GM10248 (cell line): ENCODE data around the gene MED25.

ENCODE experiments used
- CTCF ChIA-PET: fragments of 300-600 bp; sonication (Branson Sonifier 250); formaldehyde crosslinking; extraction: SDS; loops from one replicate; lab custom pipeline; 2021; ENCODE audit warnings: antibody characterized with exemption; lab: Yijun Ruan, JAX
- POLR2A ChIA-PET: fragments of 350-650 bp; sonication (Branson Sonifier 250); formaldehyde crosslinking; extraction: SDS; loops from one replicate; lab custom pipeline; 2020; ENCODE audit warnings: antibody characterized with exemption; lab: Yijun Ruan, JAX
- DNase-seq: peaks from one replicate; pipeline ENCODE4 v3.0.0; 2012; ENCODE audit errors: extremely low spot score
- CTCF ChIP-seq: IDR thresholded peaks from 2 replicates; pipeline ENCODE4 v1.5.1; 2012; ENCODE audit warnings: mild to moderate bottlenecking, low read depth; ENCODE audit errors: extremely low read depth, missing control alignments, control extremely low read depth

Gene MED25

GRCh38 chr19:49861107-49861506 is 43.0 kb downstream of the MED25 start:
- no peak for DNase-seq
- POLR2A ChIA-PET: no interaction called here
- CTCF ChIA-PET: no interaction called here
- TF ChIP-seq CTCF: no peak

DNA sequence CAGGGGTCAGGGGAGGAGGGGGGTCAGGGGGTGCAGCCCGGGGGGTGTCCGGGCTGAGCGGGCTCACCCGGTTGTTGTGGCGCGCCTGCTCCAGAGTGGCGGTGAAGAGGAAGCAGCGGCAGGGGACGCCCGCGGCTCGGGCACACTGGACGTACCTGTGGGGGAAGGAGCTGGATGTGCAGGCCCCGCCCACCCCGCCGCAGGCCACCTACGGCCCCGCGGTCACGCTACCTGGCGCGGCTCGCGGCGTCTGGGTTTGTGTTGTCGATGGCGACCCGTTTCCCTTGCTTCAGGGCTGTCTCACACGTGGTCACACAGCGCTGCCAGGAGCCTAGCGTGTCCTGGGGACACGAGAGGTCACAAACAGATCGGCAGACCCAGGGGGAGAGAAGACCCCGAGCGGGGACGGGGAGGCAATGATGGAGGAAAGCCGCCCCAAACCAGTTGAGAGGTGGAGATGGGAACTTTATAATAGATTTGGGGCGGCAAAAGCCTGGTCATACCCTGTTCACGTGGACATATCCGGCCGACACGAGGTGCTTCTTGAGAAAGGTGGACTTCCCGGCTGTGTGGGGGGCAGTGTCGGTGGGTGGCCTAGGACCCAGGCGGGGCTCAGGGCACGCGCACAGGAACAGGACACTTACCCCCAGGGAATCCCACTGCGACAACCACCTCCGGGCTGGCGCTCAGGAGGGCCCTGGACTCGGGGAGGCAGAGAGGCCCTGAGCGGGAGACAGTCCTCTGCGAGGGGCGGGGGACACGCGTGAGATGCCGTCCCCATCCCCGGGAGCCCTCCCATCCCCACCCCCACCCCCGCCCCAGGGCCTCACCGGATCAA is 43.7 kb downstream of the MED25 start:
- no peak for TF ChIP-seq CTCF
- no peak for DNase-seq
- ChIA-PET CTCF (interaction anchor here (0.9 kb wide), 1 partner anchor 11 kb away, joined by 3 read pairs; the partner anchor contains the start of gene PTOV1), POLR2A (interaction anchor here (0.5 kb wide), 1 partner anchor 16 kb away, joined by 3 read pairs; the partner anchor contains the start of genes AKT1S1 and TBC1D17)

- POLR2A ChIA-PET: interaction anchor here (0.5 kb wide), 1 partner anchor 15 kb away, joined by 3 read pairs; the partner anchor contains the start of genes AKT1S1 and TBC1D17
Observed at GRCh38 chr19:49862391-49863253, 44.5 kb downstream of the MED25 start.

DNA sequence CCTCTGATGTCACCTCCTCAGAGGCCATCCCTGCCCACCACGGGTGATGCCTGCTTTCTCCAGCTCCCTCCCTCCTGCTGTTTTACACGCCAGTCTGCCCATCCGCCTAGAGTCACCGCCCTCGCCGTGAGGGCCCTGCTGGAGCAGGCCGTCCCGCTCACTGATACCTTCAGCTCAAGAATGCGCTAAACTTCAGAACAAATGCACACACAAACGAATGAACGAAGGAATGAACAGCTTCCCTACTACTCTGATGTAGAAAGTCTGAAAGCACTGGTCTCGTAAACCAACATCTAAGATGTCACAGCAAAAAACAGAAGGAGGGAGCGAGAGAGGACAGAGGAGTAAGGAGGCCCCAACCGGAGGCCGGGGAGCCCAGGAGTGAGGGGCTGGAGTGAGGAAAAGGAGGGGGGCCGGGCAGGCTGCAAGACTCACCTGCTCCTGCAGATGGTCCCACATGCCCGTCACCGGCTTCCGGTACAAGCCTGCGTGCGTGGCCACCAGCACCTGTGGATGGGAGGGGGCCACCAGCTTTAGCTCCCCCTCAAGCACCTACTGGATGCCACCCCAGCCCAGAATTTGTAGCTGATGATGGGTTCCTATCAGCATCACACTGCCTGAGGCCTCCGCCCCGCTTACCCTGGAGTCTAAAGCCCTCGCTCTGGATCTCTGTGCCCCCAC is 45.3 kb downstream of the MED25 start:
- no peak for TF ChIP-seq CTCF
- ChIA-PET POLR2A (no interaction called here), CTCF (interaction anchor here (1.1 kb wide), 1 partner anchor 13 kb away, joined by 3 read pairs; no protein-coding TSS in a partner anchor)
- no peak for DNase-seq

More at GRCh38 chr19:49862391-49863253, 44.5 kb downstream of the MED25 start:
- CTCF ChIA-PET: interaction anchor here (0.9 to 1.1 kb wide), 2 partner anchors 12 kb away, joined by 3 read pairs; partner anchors contain the start of gene PTOV1
- DNase-seq: no peak
- peak; percentile 6 for TF ChIP-seq CTCF

GRCh38 chr19:49863935-49864320 is 45.8 kb downstream of the MED25 start:
- TF ChIP-seq CTCF: no peak
- CTCF ChIA-PET: interaction anchor here (1.1 kb wide), 1 partner anchor 13 kb away, joined by 3 read pairs; no protein-coding TSS in a partner anchor
- DNase-seq: no peak
- POLR2A ChIA-PET: no interaction called here

DNA sequence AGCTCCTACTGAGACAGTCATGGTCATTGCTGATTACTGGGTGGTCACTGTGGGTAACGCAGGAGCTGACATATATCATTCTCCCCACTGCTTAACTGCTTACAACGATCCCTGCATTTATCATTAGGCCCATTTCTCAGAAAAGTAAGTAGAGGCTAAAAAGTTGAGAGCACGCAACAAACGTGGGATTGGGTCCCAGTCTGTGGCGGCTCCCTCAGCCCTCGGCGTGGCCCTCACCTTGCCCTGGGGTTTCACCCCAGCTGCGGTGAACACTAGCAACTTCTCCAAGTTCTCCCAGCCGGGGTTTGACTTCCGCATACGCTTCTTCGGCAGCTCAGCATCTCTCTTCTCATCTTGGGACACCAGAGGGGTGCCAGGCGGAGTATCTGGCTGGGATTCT is 46.8 kb downstream of the MED25 start:
- DNase-seq: no peak
- POLR2A ChIA-PET: no interaction called here
- TF ChIP-seq CTCF: no peak
- CTCF ChIA-PET: no interaction called here
